CD4-positive, CD25-positive, alpha-beta regulatory T cell (primary cell): ENCODE data around the gene RUNX1. TPM values are rescaled to one million over a fixed set of nuclear protein-coding genes. Genes with fewer than 3 reads are reported as not detected.

Experiments
- ATAC-seq, 2 donors: fragments of 150-1000 bp; cut with Tn5 transposase; one replicate each; pipeline ENCODE4 v1.10.0; 2021; ENCODE audit warnings: low read depth in 2 of 2, moderate number of reproducible peaks in 2 of 2, moderate library complexity in 1 of 2
- DNase-seq, 3 donors: peaks; one replicate each; pipeline versions ENCODE4 v3.0.0 to v3.0.0-alpha.2; 2012 to 2022; ENCODE audit warnings: mixed read lengths in 1 of 3
- H3K27ac ChIP-seq: one replicate; pipeline ENCODE4 v1.7.0; 2013; ENCODE audit warnings: mild to moderate bottlenecking, low read length; ENCODE audit not compliant: insufficient read depth, poor library complexity, severe bottlenecking
- H3K27me3 ChIP-seq: one replicate; pipeline ENCODE4 v1.7.0; 2013; ENCODE audit warnings: low read length; ENCODE audit not compliant: control insufficient read depth, insufficient read depth
- H3K36me3 ChIP-seq: one replicate; pipeline ENCODE4 v1.7.0; 2013; ENCODE audit warnings: mild to moderate bottlenecking, low read length, moderate library complexity; ENCODE audit not compliant: control insufficient read depth, insufficient read depth
- H3K4me1 ChIP-seq: 2 replicates; pipeline ENCODE4 v1.7.0; 2013; ENCODE audit warnings: mild to moderate bottlenecking, low read length; ENCODE audit not compliant: insufficient read depth, control insufficient read depth, poor library complexity, severe bottlenecking
- H3K4me3 ChIP-seq: one replicate; pipeline ENCODE4 v1.7.0; 2013; ENCODE audit warnings: low read depth, mild to moderate bottlenecking, low read length, moderate library complexity
- H3K9me3 ChIP-seq, 2 experiments: 1 replicate in 1 of 2; 2 replicates in 1 of 2; pipeline ENCODE4 v1.7.0; 2013; ENCODE audit warnings: low read length in 2 of 2, mild to moderate bottlenecking in 1 of 2, moderate library complexity in 1 of 2; ENCODE audit not compliant: control insufficient read depth in 2 of 2
- H3K27ac Mint-ChIP-seq, 3 donors: one replicate each; pipeline ENCODE4 v1.8.0; 2020 to 2022; ENCODE audit warnings: mild to moderate bottlenecking in 3 of 3, mixed read lengths in 3 of 3, moderate library complexity in 2 of 3
- H3K27me3 Mint-ChIP-seq: one replicate; pipeline ENCODE4 v1.8.0; 2022; ENCODE audit warnings: mild to moderate bottlenecking, mixed read lengths
- H3K36me3 Mint-ChIP-seq: one replicate; pipeline ENCODE4 v1.8.0; 2020; ENCODE audit warnings: mixed read lengths
- H3K4me1 Mint-ChIP-seq, 4 donors: one replicate each; pipeline ENCODE4 v1.8.0; 2020 to 2022; ENCODE audit warnings: mixed read lengths in 4 of 4, mild to moderate bottlenecking in 1 of 4
- H3K4me3 Mint-ChIP-seq, 4 donors: one replicate each; pipeline ENCODE4 v1.8.0; 2020 to 2022; ENCODE audit warnings: mild to moderate bottlenecking in 4 of 4, mixed read lengths in 4 of 4, moderate library complexity in 3 of 4
- H3K9me3 Mint-ChIP-seq, 7 donors: one replicate each; pipeline ENCODE4 v1.8.0; 2020 to 2022; ENCODE audit warnings: mixed read lengths in 7 of 7, mild to moderate bottlenecking in 3 of 7, moderate library complexity in 2 of 7
- polyA plus RNA-seq, 4 donors: library from polyadenylated mRNA; unstranded; fragments of 300-500 nt; fragmentation: Illumina TruSeq; gene quantifications; one replicate each; pipeline ENCODE4 v1.2.3, GENCODE V29; 2021
- total RNA-seq: library from RNA; stranded (reverse); gene quantifications from one replicate; pipeline ENCODE4 v1.2.3, GENCODE V29; 2022

RUNX1 gene
- total and polyA plus RNA-seq, 5 donors from 2014 or later = 14.2 to 133 (median 21.4) TPM

- Mint-ChIP-seq H3K27ac (peak overlapping the region; percentile 42 to 72 (median 65)), H3K4me1 (peaks cover 52 to 82% (median 58%) of the 10 kb centered on the region in 4 donors), H3K9me3 (peaks cover 0 to 2% (median 0%) of the 10 kb centered on the region in 7 donors), H3K36me3 (peaks cover 9% of the 10 kb centered on the region), H3K4me3 (peak overlapping the region in 1 of 4 donors; percentile 17), H3K27me3 (no peaks in the 10 kb centered on the region)
- Histone ChIP-seq H3K9me3 (no peaks in the 10 kb centered on the region), H3K27ac (no peak overlapping the region), H3K4me3 (no peak overlapping the region), H3K4me1 (peaks cover 44% of the 10 kb centered on the region), H3K36me3 (peaks cover 3% of the 10 kb centered on the region), H3K27me3 (no peaks in the 10 kb centered on the region)
- ATAC-seq = no peak
- DNase-seq = no peak
Measured at GRCh38 chr21:34930971-34931370, 118.1 kb downstream of the RUNX1 start.

- no peak for ATAC-seq
- Mint-ChIP-seq H3K4me1 (peaks cover 49 to 78% (median 53%) of the 10 kb centered on the region in 4 donors), H3K36me3 (peaks cover 21% of the 10 kb centered on the region), H3K27me3 (no peaks in the 10 kb centered on the region), H3K4me3 (no peak overlapping the region), H3K9me3 (peaks cover 0 to 2% (median 0%) of the 10 kb centered on the region in 7 donors), H3K27ac (no peak overlapping the region)
- DNase-seq = no peak
- Histone ChIP-seq H3K4me1 (peaks cover 24% of the 10 kb centered on the region), H3K9me3 (no peaks in the 10 kb centered on the region), H3K4me3 (no peak overlapping the region), H3K27me3 (no peaks in the 10 kb centered on the region), H3K36me3 (peaks cover 3% of the 10 kb centered on the region), H3K27ac (no peak overlapping the region)
Measured at GRCh38 chr21:34928637-34929036, 120.5 kb downstream of the RUNX1 start.

GRCh38 chr21:34927992-34928391, 121.1 kb downstream of the RUNX1 start:
- peaks cover 0 to 2% (median 0%) of the 10 kb centered on the region in 7 donors for H3K9me3 Mint-ChIP-seq

GRCh38 chr21:34926803-34927467, 122.2 kb downstream of the RUNX1 start:
- H3K9me3 ChIP-seq = no peaks in the 10 kb centered on the region
- Mint-ChIP-seq H3K36me3 (peaks cover 30% of the 10 kb centered on the region), H3K4me3 (no peak overlapping the region), H3K9me3 (peaks cover 0 to 2% (median 0%) of the 10 kb centered on the region in 7 donors), H3K4me1 (peaks cover 40 to 76% (median 47%) of the 10 kb centered on the region in 4 donors), H3K27me3 (no peaks in the 10 kb centered on the region), H3K27ac (peak overlapping the region in 1 of 3 donors; percentile 11)
- ATAC-seq (no peak), DNase-seq (no peak)
- H3K27ac ChIP-seq = no peak overlapping the region
- H3K4me3 ChIP-seq = no peak overlapping the region
- H3K36me3 ChIP-seq = peaks cover 10% of the 10 kb centered on the region
- peaks cover 7% of the 10 kb centered on the region for H3K4me1 ChIP-seq
- H3K27me3 ChIP-seq = no peaks in the 10 kb centered on the region

More at GRCh38 chr21:34927992-34928391, 121.1 kb downstream of the RUNX1 start:
- no peaks in the 10 kb centered on the region for H3K27me3 ChIP-seq
- Mint-ChIP-seq H3K27me3 (no peaks in the 10 kb centered on the region), H3K27ac (peak overlapping the region in 1 of 3 donors; percentile 17), H3K4me1 (peaks cover 47 to 76% (median 51%) of the 10 kb centered on the region in 4 donors), H3K36me3 (peaks cover 23% of the 10 kb centered on the region), H3K4me3 (no peak overlapping the region)
- no peak for ATAC-seq
- DNase-seq = no peak
- H3K9me3 ChIP-seq = no peaks in the 10 kb centered on the region
- H3K27ac ChIP-seq = no peak overlapping the region
- H3K36me3 ChIP-seq = peaks cover 3% of the 10 kb centered on the region
- no peak overlapping the region for H3K4me3 ChIP-seq
- peaks cover 18% of the 10 kb centered on the region for H3K4me1 ChIP-seq

- DNase-seq (no peak), ATAC-seq (no peak)
- H3K27me3 Mint-ChIP-seq = no peaks in the 10 kb centered on the region
- no peak overlapping the region for H3K4me3 ChIP-seq
- H3K27me3 ChIP-seq = no peaks in the 10 kb centered on the region
- no peak overlapping the region for H3K27ac Mint-ChIP-seq
- H3K4me1 ChIP-seq = peaks cover 3% of the 10 kb centered on the region
- no peaks in the 10 kb centered on the region for H3K9me3 ChIP-seq
- peaks cover 0 to 1% (median 0%) of the 10 kb centered on the region in 7 donors for H3K9me3 Mint-ChIP-seq
- no peak overlapping the region for H3K4me3 Mint-ChIP-seq
- peaks cover 10% of the 10 kb centered on the region for H3K36me3 ChIP-seq
- no peak overlapping the region for H3K27ac ChIP-seq
- peaks cover 38% of the 10 kb centered on the region for H3K36me3 Mint-ChIP-seq
- peaks cover 41 to 79% (median 51%) of the 10 kb centered on the region in 4 donors for H3K4me1 Mint-ChIP-seq
Measured at GRCh38 chr21:34925597-34925996, 123.5 kb downstream of the RUNX1 start.

GRCh38 chr21:34924771-34925419, 124.2 kb downstream of the RUNX1 start:
- Histone ChIP-seq H3K36me3 (peaks cover 10% of the 10 kb centered on the region), H3K9me3 (no peaks in the 10 kb centered on the region), H3K4me1 (peaks cover 7% of the 10 kb centered on the region), H3K27me3 (no peaks in the 10 kb centered on the region), H3K27ac (no peak overlapping the region), H3K4me3 (no peak overlapping the region)
- Mint-ChIP-seq H3K27me3 (no peaks in the 10 kb centered on the region), H3K36me3 (peaks cover 42% of the 10 kb centered on the region), H3K9me3 (peaks cover 0 to 1% (median 0%) of the 10 kb centered on the region in 7 donors), H3K27ac (no peak overlapping the region), H3K4me1 (peaks cover 48 to 80% (median 53%) of the 10 kb centered on the region in 4 donors), H3K4me3 (no peak overlapping the region)
- DNase-seq (no peak), ATAC-seq (no peak)

- Histone ChIP-seq H3K36me3 (peaks cover 11% of the 10 kb centered on the region), H3K9me3 (no peaks in the 10 kb centered on the region), H3K4me3 (no peak overlapping the region), H3K4me1 (peaks cover 10% of the 10 kb centered on the region), H3K27ac (no peak overlapping the region), H3K27me3 (no peaks in the 10 kb centered on the region)
- H3K27ac Mint-ChIP-seq = no peak overlapping the region
- no peaks in the 10 kb centered on the region for H3K27me3 Mint-ChIP-seq
- no peak for DNase-seq
- peak overlapping the region in 1 of 4 donors; percentile 6 for H3K4me3 Mint-ChIP-seq
- peaks cover 0 to 1% (median 0%) of the 10 kb centered on the region in 7 donors for H3K9me3 Mint-ChIP-seq
- H3K4me1 Mint-ChIP-seq = peaks cover 48 to 82% (median 54%) of the 10 kb centered on the region in 4 donors
- H3K36me3 Mint-ChIP-seq = peaks cover 45% of the 10 kb centered on the region
- ATAC-seq = no peak
Measured at GRCh38 chr21:34924194-34924593, 124.9 kb downstream of the RUNX1 start.
